Parathyroid adenoma (tissue), 2 donors: Measurements from ENCODE around the gene ULBP3.
A peak's percentile ranks its signal among the peaks of the same experiment; 100 is the strongest.

Experiments
- H2AFZ ChIP-seq: fragments of 300-600 bp; sonication (generic); one replicate; pipeline ENCODE4 v1.7.0; 2017; ENCODE audit warnings: antibody characterized with exemption, mild to moderate bottlenecking
- H3K27ac ChIP-seq: fragments of 300-600 bp; sonication (generic); one replicate; pipeline ENCODE4 v1.7.0; 2017
- H3K27me3 ChIP-seq: fragments of 300-600 bp; sonication (generic); one replicate; pipeline ENCODE4 v1.7.0; 2017; ENCODE audit warnings: low read length; ENCODE audit not compliant: control insufficient read depth, insufficient read depth
- H3K36me3 ChIP-seq: fragments of 300-600 bp; sonication (generic); one replicate; pipeline ENCODE4 v1.7.0; 2017; ENCODE audit warnings: low read length; ENCODE audit not compliant: control insufficient read depth, insufficient read depth
- H3K4me1 ChIP-seq: fragments of 300-600 bp; sonication (generic); one replicate; pipeline ENCODE4 v1.7.0; 2017; ENCODE audit warnings: control low read depth
- H3K4me2 ChIP-seq: fragments of 300-600 bp; sonication (generic); one replicate; pipeline ENCODE4 v1.7.0; 2017; ENCODE audit warnings: low read length
- H3K4me3 ChIP-seq: fragments of 300-600 bp; sonication (generic); one replicate; pipeline ENCODE4 v1.7.0; 2017; ENCODE audit warnings: low read depth, low read length
- H3K79me2 ChIP-seq: fragments of 300-600 bp; sonication (generic); one replicate; pipeline ENCODE4 v1.7.0; 2017; ENCODE audit warnings: control low read depth
- H3K9ac ChIP-seq: fragments of 300-600 bp; sonication (generic); one replicate; pipeline ENCODE4 v1.7.0; 2017; ENCODE audit warnings: mild to moderate bottlenecking
- H3K9me3 ChIP-seq: fragments of 300-600 bp; sonication (generic); one replicate; pipeline ENCODE4 v1.7.0; 2017; ENCODE audit warnings: low read length; ENCODE audit not compliant: control insufficient read depth
- TF ChIP-seq, protein P1 (sequence below): fragments of 300-600 bp; sonication (generic); IDR thresholded peaks from one replicate; pipeline ENCODE4 v1.7.0; 2017; ENCODE audit warnings: antibody characterized with exemption, mild to moderate bottlenecking
- donor health status: primary hyperparathyroidism.

ULBP3 gene

DNA sequence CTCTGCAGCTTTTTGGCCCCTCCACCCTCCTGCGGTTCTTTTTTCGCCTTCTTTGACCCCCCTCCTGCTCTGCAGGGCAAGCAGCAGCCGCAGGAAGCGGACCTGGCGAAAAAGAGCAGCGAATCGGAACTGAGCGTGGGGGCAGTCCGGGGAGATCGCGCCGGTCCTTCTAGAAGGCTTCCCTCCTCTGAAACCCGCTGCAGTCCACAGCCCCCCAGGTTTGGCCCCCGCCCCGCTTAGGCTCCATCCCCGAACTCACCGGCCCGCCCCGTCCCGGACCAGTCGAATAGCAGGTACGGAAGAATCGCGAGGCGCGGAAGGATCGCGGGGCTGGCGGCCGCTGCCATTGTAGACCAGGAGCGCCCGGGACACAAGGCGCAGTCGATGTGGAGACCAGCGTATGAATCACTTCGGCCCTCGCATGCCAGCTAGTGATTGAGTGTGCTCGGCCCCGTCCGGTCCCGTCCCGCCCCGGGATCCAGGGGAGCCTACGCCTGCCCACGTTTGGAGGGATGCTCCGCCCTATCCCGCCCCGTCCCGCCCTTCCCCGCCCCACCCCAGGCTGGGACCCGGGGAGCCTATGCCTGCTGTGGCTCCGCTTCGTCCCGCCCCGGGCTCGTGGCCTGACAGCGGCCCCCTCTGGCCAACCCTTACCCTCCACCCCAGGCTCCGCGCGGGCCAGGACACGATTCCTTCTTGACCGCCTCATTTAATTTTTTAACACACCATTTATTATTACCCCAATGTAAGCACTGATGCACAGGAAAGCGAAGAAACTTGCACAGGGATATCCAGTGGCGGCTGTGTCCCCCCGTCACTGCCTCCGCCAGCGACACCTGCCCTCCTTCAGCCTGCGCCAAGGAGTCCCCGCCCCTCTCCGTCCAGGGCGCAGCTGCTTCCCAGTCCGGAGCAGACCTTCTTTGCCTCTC is at the start of gene ULBP3:
TSS of gene ULBP3 (minus strand) at position 402 of the 929 bp plus-strand sequence. CDS start at position 347, 55 bp downstream.
- Histone ChIP-seq H3K9me3 (no peaks in the 10 kb centered on the region), H3K79me2 (no peaks in the 10 kb centered on the region), H3K27ac (no peak within 1 kb of the TSS), H3K4me3 (peak within 1 kb of the TSS; percentile 63), H3K4me1 (peaks cover 4% of the 10 kb centered on the region), H2AFZ (peak within 1 kb of the TSS; percentile 85), H3K27me3 (no peaks in the 10 kb centered on the region), H3K9ac (no peak within 1 kb of the TSS), H3K4me2 (peak within 1 kb of the TSS; percentile 99), H3K36me3 (no peaks in the 10 kb centered on the region)
- TF ChIP-seq, protein P1, sequence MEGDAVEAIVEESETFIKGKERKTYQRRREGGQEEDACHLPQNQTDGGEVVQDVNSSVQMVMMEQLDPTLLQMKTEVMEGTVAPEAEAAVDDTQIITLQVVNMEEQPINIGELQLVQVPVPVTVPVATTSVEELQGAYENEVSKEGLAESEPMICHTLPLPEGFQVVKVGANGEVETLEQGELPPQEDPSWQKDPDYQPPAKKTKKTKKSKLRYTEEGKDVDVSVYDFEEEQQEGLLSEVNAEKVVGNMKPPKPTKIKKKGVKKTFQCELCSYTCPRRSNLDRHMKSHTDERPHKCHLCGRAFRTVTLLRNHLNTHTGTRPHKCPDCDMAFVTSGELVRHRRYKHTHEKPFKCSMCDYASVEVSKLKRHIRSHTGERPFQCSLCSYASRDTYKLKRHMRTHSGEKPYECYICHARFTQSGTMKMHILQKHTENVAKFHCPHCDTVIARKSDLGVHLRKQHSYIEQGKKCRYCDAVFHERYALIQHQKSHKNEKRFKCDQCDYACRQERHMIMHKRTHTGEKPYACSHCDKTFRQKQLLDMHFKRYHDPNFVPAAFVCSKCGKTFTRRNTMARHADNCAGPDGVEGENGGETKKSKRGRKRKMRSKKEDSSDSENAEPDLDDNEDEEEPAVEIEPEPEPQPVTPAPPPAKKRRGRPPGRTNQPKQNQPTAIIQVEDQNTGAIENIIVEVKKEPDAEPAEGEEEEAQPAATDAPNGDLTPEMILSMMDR: peak; percentile 55

DNA sequence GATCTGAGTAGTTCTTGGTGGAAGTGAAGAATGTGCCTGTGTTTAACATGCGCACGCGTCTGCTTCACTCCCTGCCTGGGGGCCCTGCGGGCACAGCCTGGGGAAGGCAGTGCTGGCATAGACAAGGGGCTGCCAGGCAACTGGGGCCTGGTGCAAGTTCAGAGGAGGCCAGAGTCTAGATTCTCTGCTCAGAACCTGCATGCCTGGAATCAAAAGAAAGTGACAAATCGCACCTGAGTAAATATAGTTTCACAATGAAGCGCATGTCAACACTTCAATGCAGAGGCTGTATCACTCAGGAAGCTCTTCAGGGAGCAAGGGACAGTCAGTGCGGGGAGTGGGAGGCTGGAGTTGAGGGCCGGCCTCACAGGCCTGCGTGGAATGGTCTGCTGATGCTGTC is 49.7 kb upstream of the ULBP3 start:
- Histone ChIP-seq H3K4me3 (no peak overlapping the region), H3K9me3 (no peaks in the 10 kb centered on the region), H3K79me2 (no peaks in the 10 kb centered on the region), H3K4me2 (no peak overlapping the region), H3K27me3 (no peaks in the 10 kb centered on the region), H3K36me3 (no peaks in the 10 kb centered on the region), H3K9ac (no peak overlapping the region), H3K27ac (no peak overlapping the region), H2AFZ (no peak overlapping the region), H3K4me1 (no peaks in the 10 kb centered on the region)
- TF ChIP-seq, protein P1: no peak

DNA sequence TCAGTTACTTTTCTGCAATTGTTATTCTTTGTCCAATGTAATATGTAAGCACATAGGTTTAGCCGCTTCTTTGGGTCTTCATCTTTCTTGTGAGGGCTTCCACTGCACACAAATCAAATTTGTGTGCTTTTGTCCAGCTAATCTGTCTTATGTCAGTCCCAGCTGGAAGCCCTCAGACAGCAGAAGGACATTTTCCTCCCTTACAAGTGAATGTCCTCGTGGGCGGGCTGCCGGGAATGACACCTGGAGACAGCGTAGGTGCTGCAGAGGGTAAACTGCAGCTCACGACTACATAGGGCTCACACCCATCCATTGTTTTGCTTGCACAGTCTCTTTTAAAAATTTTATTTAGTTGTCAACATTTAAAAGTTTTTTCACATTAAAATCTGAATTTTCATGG is 49.3 kb upstream of the ULBP3 start:
- Histone ChIP-seq H3K4me1 (no peaks in the 10 kb centered on the region), H2AFZ (no peak overlapping the region), H3K4me3 (no peak overlapping the region), H3K36me3 (no peaks in the 10 kb centered on the region), H3K9ac (no peak overlapping the region), H3K27me3 (no peaks in the 10 kb centered on the region), H3K79me2 (no peaks in the 10 kb centered on the region), H3K9me3 (no peaks in the 10 kb centered on the region), H3K27ac (no peak overlapping the region), H3K4me2 (no peak overlapping the region)
- TF ChIP-seq, protein P1: no peak

DNA sequence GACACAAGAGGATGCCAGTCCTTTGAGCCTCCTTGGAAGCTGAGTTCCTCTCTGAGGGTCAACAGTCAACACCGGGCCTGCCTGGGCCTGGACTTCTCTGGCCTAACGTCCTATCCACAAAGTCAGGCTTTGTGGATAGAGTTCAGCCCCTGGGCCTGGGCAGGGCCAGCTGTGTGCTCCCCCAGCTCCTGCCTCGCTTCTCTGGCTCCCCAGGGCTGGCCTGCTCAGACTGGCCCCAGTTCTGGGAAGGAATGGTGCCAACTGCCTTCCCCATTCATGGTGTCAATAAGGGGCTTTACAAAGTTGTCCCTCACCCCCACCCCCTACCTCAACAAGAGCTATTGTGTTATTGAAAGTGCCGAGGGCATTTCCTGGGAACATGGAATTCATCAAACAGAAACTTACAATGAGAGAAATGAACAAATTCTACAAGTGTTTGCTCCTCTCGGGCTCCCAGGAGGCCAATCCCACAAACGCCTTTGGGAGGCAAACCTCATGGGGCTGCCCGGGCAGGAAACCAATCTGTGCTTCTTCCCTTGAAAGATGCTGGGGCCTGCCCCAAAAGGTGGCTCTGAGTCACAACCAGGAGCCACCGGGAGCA is 47.4 kb upstream of the ULBP3 start:
- TF ChIP-seq, protein P1: no peak
- no peak overlapping the region for H3K4me2 ChIP-seq
- no peak overlapping the region for H3K27ac ChIP-seq
- H3K79me2 ChIP-seq: no peaks in the 10 kb centered on the region
- H3K36me3 ChIP-seq: no peaks in the 10 kb centered on the region
- no peaks in the 10 kb centered on the region for H3K9me3 ChIP-seq
- no peaks in the 10 kb centered on the region for H3K27me3 ChIP-seq
- H3K9ac ChIP-seq: no peak overlapping the region
- no peak overlapping the region for H2AFZ ChIP-seq
- no peaks in the 10 kb centered on the region for H3K4me1 ChIP-seq
- H3K4me3 ChIP-seq: no peak overlapping the region
